Activated T-helper 17 cell treated with anti-CD3 and anti-CD28 coated beads, Interleukin-2, amount 50 U/mL, for 72 hours (primary cell): ENCODE measurements around the gene IFT27. TPM values are rescaled to one million over a fixed set of nuclear protein-coding genes. Genes with fewer than 3 reads are reported as not detected.
"Not testable (repeated sequence)": the region's sequence is repeated elsewhere in the genome, so short reads cannot be mapped to it uniquely, and the experiment has no call there.

ENCODE experiments used
- ATAC-seq: fragments of 150-1000 bp; cut with Tn5 transposase; replicated peaks from 2 replicates; pipeline ENCODE4 v1.10.0; 2021; ENCODE audit warnings: mild to moderate bottlenecking, moderate library complexity
- H3K27ac Mint-ChIP-seq: one replicate; pipeline ENCODE4 v1.8.0; 2022; ENCODE audit warnings: mixed read lengths
- H3K27me3 Mint-ChIP-seq: one replicate; pipeline ENCODE4 v1.8.0; 2022; ENCODE audit warnings: mixed read lengths
- H3K36me3 Mint-ChIP-seq: one replicate; pipeline ENCODE4 v1.8.0; 2022; ENCODE audit warnings: low read depth, mild to moderate bottlenecking, mixed read lengths
- H3K4me1 Mint-ChIP-seq: one replicate; pipeline ENCODE4 v1.8.0; 2022; ENCODE audit warnings: mixed read lengths
- H3K4me3 Mint-ChIP-seq: one replicate; pipeline ENCODE4 v1.8.0; 2022; ENCODE audit warnings: mild to moderate bottlenecking, mixed read lengths
- H3K9me3 Mint-ChIP-seq: one replicate; pipeline ENCODE4 v1.8.0; 2022; ENCODE audit warnings: mixed read lengths
- total RNA-seq, 2 donors: library from RNA; stranded (reverse); gene quantifications; one replicate each; pipeline ENCODE4 v1.2.3, GENCODE V29; 2022

Gene IFT27
- total RNA-seq, 2 donors from 2014 or later = 19.7 to 21.2 TPM

DNA sequence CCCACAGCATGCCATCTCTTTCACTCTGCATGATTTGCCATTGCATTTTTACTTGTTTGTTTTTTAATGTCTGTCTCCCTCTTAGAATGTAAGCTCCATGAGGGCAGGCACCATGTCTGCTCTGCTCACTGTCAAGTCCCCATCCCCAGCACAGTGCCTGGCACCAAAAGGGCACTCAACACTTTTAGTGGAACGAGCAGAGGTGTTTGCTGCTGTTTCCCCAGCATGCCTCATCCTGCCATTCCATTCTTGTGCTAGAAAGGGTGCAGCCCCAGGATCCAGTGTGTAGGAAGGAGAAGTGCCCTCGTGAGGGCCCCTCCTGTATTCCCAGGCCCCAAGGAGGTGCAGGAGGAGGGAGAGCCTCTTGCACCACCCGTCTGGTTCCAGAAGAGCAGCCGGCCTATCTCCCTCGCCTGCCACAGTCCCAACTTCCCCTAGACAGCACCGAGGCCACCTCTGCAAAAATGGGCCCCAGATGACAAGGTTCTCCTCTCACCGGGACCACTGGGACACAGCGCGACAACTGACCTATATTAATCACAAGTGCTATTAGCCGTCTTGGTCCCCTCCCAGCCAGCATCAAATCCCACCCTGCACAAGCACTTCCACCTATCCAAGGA lies 39.1 kb downstream of the IFT27 start:
- no peak overlapping the region for H3K4me3 Mint-ChIP-seq
- peaks cover 25% of the 10 kb centered on the region for H3K27me3 Mint-ChIP-seq
- no peaks in the 10 kb centered on the region for H3K36me3 Mint-ChIP-seq
- ATAC-seq = no peak
- H3K27ac Mint-ChIP-seq = no peak overlapping the region
- H3K4me1 Mint-ChIP-seq = no peaks in the 10 kb centered on the region
- H3K9me3 Mint-ChIP-seq = no peaks in the 10 kb centered on the region

DNA sequence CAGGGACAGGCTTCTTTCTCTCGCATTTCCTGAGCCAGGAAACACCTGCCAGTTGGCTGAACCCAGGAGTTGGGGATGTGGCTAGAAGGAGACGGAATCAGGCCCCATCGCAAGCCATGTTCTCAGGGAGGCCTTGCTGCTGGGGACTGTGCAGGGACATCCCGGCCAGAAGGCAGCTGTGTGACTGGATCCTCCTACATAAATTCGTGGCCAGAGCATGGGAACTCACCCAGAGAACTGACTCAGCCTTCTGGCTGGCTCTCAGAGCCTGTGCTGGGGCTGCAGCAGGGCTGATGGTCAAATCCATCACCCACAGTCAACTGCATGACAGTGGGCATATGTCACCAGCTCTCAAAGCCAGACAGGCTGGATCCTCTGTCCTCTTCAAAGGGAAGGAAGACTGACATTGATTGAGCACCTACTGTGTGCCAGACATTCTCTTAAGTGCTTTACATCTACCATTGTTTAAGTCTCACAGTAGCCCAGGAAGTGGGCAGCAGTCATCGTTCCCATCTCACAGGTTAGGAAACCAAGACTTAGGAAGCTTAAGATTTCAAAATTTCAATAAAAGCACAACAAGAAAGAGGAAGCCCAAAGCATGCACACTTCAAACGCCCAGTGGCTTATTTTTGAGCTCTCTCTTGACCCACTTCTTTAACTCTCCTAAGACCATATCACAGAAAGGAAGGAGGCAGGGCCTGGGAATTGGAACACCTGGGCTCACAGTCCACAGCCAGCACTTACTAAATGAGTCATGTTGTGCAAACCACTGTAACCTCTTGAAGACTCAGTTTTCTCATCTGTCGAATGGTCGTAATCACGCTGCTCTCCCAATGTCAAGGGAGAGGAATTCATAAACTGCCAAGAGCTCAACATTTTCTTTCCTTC lies 41.5 kb downstream of the IFT27 start:
- H3K9me3 Mint-ChIP-seq = no peaks in the 10 kb centered on the region
- H3K27me3 Mint-ChIP-seq = peaks cover 25% of the 10 kb centered on the region
- no peaks in the 10 kb centered on the region for H3K4me1 Mint-ChIP-seq
- no peak overlapping the region for H3K4me3 Mint-ChIP-seq
- no peaks in the 10 kb centered on the region for H3K36me3 Mint-ChIP-seq
- peak; percentile 87 for ATAC-seq
- no peak overlapping the region for H3K27ac Mint-ChIP-seq

DNA sequence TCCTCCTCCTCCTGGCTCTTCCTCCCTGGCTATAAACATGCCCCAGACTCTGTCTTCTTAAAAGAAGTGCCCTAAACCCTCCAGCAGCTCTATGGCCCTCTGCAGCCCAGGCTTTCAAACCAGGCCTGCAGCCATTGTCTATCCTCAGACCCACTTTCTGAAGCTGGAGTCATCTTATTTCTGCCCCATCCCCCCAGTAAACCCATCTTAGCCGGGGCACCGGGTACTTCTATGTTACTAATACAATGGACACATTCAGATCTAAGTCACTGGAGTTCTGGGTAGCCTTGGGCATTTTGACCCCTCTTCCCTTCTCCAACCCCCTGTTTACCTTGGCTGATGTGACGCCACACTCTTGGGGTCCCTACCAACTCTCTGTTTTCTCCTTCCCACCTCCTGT lies 42.6 kb downstream of the IFT27 start:
- ATAC-seq = no peak
- Mint-ChIP-seq H3K27ac (no peak overlapping the region), H3K36me3 (no peaks in the 10 kb centered on the region), H3K9me3 (no peaks in the 10 kb centered on the region), H3K4me3 (no peak overlapping the region), H3K4me1 (no peaks in the 10 kb centered on the region), H3K27me3 (peaks cover 18% of the 10 kb centered on the region)

DNA sequence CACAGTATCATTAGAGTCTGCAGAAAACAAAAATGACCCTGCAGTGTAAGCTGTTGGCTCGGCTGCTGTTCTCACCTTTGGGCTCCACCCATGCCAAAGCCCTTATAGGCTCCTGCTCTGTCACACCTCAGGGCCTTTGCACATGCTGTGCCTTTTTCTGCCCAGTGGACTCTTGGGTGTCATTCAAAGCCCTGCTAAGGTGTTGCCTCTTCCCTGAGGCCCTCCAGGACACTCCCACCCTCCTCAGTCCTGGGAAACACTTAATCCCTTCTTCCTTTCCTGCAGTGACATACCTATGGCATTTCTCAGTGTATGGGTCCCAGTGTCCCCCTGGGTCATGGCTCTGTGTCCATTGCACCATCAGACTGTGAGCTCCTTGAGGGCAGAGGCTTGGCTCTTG lies 43.3 kb downstream of the IFT27 start:
- peaks cover 15% of the 10 kb centered on the region for H3K27me3 Mint-ChIP-seq
- H3K4me1 Mint-ChIP-seq = no peaks in the 10 kb centered on the region
- no peak for ATAC-seq
- H3K36me3 Mint-ChIP-seq = no peaks in the 10 kb centered on the region
- H3K9me3 Mint-ChIP-seq = no peaks in the 10 kb centered on the region
- H3K4me3 Mint-ChIP-seq = no peak overlapping the region
- no peak overlapping the region for H3K27ac Mint-ChIP-seq

DNA sequence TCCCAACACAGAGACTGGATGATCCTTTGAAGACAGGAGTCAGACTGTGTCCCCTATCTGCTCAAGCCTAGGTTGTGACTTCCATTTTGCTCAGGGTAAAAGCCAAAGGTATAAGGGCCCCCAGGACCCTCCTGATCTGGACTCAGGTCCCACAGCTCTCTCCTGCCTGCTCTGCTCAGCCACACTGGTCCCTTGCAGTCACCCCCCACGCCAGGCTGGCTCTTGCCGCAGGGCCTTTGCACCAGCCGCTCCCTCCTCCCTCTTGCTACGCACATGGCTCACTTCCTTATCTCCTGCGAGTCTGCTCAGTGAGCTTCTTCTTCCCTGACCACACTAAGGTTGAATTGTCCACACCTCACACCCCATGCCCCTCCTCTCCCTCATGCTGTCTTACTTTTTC lies 44.0 kb downstream of the IFT27 start:
- H3K27ac Mint-ChIP-seq = no peak overlapping the region
- no peak overlapping the region for H3K4me3 Mint-ChIP-seq
- peaks cover 11% of the 10 kb centered on the region for H3K27me3 Mint-ChIP-seq
- no peaks in the 10 kb centered on the region for H3K4me1 Mint-ChIP-seq
- no peak for ATAC-seq
- no peaks in the 10 kb centered on the region for H3K9me3 Mint-ChIP-seq
- H3K36me3 Mint-ChIP-seq = no peaks in the 10 kb centered on the region

DNA sequence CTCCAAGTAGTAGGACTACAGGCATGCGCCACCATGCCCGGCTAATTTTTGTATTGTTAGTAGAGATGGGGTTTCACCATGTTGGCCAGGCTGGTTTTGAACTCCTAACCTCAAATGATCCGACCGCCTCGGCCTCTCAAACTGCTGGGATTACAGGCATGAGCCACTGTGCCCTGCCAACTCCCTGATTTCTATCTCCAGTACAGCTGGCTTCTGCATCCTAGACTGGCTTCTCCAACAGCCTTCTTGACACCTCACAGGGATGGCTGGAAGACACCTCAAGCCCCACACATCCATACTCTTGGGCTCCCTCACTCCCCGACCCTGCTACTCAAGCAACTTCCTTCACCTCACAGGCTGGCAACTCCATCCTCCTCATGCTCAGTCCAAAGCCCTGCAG lies 44.6 kb downstream of the IFT27 start:
- H3K4me3 Mint-ChIP-seq, ATAC-seq, H3K27ac Mint-ChIP-seq, H3K36me3 Mint-ChIP-seq, H3K9me3 Mint-ChIP-seq, H3K4me1 Mint-ChIP-seq: not testable (repeated sequence)
- H3K27me3 Mint-ChIP-seq = peaks cover 12% of the 10 kb centered on the region

DNA sequence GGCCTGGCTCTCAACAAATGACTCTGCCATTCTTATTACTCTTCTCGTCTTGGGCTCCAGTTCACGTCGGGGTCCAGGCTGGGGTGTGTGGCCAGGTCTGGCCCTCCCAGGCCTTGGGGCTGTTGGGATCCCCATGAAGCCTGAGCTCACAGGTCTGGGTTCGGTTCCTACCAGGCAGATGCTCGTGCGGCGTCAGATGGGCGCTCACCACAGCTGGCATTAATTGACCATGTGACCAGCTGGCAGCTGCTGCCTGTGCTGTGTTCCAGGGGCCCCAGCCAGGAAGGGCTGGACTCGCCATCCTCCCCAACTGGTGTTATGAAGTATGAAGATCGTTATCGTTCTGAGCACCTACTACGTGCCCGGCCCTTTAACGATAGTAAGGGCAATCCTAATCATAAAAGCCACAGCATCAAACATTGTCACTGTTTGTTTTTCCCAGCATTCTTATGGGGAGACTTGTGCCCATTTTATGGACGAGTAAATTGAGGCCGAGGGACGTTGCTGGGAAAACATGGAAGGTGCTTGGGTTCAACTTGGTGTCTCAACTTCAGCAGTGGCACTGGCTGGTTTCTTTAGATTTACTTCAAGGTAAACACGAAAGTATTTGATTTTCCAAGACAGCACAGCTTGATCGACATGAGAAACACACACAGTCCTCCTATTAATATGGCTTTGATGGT lies 45.6 kb downstream of the IFT27 start:
- Mint-ChIP-seq H3K36me3 (no peaks in the 10 kb centered on the region), H3K9me3 (no peaks in the 10 kb centered on the region), H3K4me3 (no peak overlapping the region), H3K27me3 (peaks cover 14% of the 10 kb centered on the region), H3K27ac (no peak overlapping the region), H3K4me1 (no peaks in the 10 kb centered on the region)
- ATAC-seq = no peak

DNA sequence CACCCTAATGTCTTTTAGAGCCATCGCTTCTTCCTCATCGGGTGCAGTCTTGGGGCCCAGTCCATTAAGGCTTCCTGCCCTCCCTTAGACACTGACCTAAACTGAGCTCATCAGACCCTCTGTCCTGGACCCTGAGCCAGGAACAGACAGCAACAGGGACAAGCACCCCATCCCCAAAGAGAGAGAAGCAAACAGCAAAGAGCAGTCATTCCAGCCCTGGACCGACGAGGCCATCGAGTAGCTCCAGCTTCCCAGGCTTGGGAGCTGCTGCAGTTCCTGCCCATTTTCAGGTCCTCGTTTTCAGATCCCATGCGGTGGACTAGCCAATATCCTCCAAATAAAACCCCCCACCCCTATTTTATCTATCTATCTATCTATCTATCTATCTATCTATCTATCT lies 46.6 kb downstream of the IFT27 start:
- H3K4me3 Mint-ChIP-seq = no peak overlapping the region
- no peak overlapping the region for H3K27ac Mint-ChIP-seq
- no peaks in the 10 kb centered on the region for H3K9me3 Mint-ChIP-seq
- no peaks in the 10 kb centered on the region for H3K4me1 Mint-ChIP-seq
- peaks cover 20% of the 10 kb centered on the region for H3K27me3 Mint-ChIP-seq
- ATAC-seq = no peak
- H3K36me3 Mint-ChIP-seq = no peaks in the 10 kb centered on the region

DNA sequence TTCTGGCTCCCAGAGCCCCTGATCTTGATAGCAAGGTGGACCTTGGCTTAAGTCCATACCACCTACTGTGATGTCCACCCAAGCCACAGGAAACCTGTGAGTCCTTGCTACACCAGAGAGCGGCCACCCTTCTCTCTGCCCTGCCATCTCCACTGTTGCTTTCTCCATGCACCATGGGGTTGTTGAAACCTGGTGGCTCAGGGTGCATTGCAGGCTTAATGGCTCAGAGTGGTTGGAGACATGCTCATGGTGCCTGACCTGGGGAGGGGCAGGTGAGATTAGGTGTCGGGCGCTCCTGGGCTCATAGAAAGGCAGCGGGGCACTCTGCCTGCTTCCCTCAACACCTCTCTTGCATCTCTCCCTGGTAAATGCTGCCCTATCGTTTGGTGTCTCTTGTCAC lies 47.4 kb downstream of the IFT27 start:
- Mint-ChIP-seq H3K27ac (no peak overlapping the region), H3K9me3 (no peaks in the 10 kb centered on the region), H3K36me3 (no peaks in the 10 kb centered on the region), H3K27me3 (peaks cover 18% of the 10 kb centered on the region), H3K4me1 (no peaks in the 10 kb centered on the region), H3K4me3 (no peak overlapping the region)
- no peak for ATAC-seq

DNA sequence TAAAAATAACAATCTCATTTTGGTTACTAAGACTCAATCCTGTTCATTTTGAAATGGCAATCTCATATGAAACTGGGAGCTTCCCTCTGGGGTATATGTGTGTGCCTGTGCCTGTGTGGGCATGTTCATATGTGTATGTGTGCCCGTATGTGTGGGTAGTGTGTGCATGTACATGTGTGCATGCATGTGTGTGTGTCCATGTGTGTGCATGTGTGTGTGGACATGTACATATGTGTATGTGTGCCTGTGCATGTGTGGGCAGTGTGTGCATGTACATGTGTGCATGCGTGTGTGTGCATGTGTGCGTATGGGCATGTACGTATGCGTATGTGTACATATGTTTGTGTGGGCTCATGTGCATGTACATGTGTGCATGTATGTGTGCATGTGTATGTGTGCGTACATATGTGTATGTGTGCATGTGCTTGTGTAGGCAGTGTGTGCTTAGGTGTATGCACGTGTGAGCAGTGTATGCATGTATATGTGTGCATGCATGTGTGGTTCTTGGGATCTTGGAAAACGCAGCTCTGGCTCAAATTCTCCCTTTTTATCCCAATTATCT lies 47.9 kb downstream of the IFT27 start:
- H3K36me3 Mint-ChIP-seq = no peaks in the 10 kb centered on the region

DNA sequence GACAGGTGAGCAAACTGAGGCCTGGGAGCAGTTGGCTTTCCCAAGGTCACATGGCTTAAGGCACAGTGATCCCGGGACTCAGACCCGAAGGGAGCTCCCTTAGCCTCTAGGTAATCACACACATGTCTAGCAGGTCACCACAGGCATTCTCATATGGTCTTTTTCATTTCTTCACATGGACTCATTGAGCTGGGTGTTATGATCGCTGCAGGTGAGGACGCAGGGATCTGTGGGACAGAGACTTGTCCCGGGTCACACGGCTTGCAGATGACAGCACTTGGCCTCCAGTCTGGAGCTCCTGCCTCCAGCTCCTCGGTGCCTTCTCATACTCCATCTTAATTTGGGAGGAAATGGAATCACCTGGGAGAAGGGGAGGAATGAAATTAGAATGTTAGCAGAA lies 48.8 kb downstream of the IFT27 start:
- peaks cover 22% of the 10 kb centered on the region for H3K27me3 Mint-ChIP-seq

More for the DNA sequence above, 47.9 kb downstream of the IFT27 start:
- no peaks in the 10 kb centered on the region for H3K4me1 Mint-ChIP-seq
- H3K9me3 Mint-ChIP-seq = no peaks in the 10 kb centered on the region
- no peak for ATAC-seq
- peaks cover 20% of the 10 kb centered on the region for H3K27me3 Mint-ChIP-seq
- no peak overlapping the region for H3K4me3 Mint-ChIP-seq
- no peak overlapping the region for H3K27ac Mint-ChIP-seq

DNA sequence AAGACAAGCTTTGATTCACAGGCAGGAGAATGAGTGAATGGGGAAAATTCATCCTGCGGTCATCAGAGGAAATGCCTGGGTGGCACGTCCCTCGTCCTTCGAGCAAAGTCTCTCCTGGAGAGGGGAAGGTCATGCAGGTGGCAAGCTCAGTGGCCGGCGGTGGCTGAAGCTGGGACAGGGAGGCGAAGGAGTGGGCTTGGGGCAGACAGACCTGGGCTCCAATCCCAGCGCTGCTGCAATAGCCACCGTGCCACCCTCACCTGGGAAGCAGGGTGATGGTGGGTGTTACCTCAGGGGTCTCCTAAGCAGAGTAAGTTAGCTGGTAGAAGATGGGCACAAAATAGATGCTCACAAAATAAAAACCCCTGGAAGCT lies 49.9 kb downstream of the IFT27 start:
- Mint-ChIP-seq H3K4me1 (no peaks in the 10 kb centered on the region), H3K36me3 (no peaks in the 10 kb centered on the region), H3K9me3 (no peaks in the 10 kb centered on the region), H3K4me3 (no peak overlapping the region), H3K27ac (no peak overlapping the region), H3K27me3 (peaks cover 32% of the 10 kb centered on the region)
- no peak for ATAC-seq

More for the DNA sequence above, 48.8 kb downstream of the IFT27 start:
- Mint-ChIP-seq H3K36me3 (no peaks in the 10 kb centered on the region), H3K9me3 (no peaks in the 10 kb centered on the region), H3K27ac (no peak overlapping the region), H3K4me1 (no peaks in the 10 kb centered on the region), H3K4me3 (no peak overlapping the region)
- no peak for ATAC-seq

DNA sequence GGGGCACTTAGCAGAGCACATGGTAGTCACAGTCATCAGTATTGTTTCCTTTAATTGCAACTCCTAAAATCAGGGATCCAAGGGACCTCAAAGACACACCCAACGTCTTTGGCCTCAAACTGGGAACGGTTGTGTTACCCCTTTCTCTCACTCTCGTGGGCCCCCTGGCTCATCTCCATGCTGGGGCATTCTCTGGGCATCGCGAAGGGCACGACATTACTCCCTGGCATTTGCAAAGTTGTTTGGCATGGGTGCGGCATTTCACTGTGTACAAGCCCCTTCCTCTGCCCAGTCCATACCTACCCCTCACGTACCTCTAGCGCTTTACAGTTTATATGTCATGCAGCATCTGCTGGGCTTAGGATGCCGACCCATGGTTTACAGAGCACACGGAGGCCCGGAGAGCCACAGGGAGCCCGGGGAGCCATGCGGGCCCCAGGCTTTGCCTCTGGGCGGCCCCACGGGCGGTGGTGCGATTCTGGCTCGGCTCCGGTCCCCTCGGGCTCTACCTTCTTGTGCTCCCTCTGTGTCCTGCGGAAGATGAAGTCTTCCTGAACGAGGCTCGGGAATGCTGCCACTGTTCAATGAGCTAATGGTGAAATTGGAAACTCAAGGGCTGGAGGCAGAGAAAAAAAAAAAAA lies 50.4 kb downstream of the IFT27 start:
- H3K27ac Mint-ChIP-seq = no peak overlapping the region
- H3K4me3 Mint-ChIP-seq = no peak overlapping the region
- peaks cover 37% of the 10 kb centered on the region for H3K27me3 Mint-ChIP-seq
- no peaks in the 10 kb centered on the region for H3K36me3 Mint-ChIP-seq
- no peaks in the 10 kb centered on the region for H3K9me3 Mint-ChIP-seq
- ATAC-seq = no peak
- H3K4me1 Mint-ChIP-seq = no peaks in the 10 kb centered on the region

DNA sequence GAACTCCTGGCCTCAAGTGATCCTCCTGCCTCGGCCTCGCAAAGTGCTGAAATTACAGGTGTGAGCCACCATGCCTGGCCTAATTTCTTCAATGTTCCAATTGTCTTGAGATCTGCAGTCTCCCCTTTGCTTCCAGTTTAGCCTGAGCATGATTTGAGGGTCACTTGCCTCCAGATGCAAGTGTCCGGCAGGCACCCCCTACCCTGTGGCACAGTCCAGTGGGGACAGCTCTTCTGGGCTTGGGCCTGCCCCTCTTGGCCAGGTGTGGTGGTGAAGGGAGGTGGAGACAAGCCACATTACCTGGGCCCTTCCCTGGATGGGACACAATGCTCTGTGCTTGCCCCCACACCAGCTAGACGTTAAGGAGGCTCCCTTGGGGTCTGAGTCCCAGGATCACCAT lies 51.1 kb downstream of the IFT27 start:
- H3K36me3 Mint-ChIP-seq = no peaks in the 10 kb centered on the region
- H3K9me3 Mint-ChIP-seq = no peaks in the 10 kb centered on the region
- no peak for ATAC-seq
- no peak overlapping the region for H3K4me3 Mint-ChIP-seq
- H3K27me3 Mint-ChIP-seq = peaks cover 37% of the 10 kb centered on the region
- H3K27ac Mint-ChIP-seq = no peak overlapping the region
- H3K4me1 Mint-ChIP-seq = no peaks in the 10 kb centered on the region
